ENCODE data around the gene CHD5. TPM values are rescaled to one million over a fixed set of nuclear protein-coding genes. Genes with fewer than 3 reads are reported as not detected.

Gene CHD5
- total and polyA plus RNA-seq, 2 of the 13 experiments (the other 11 are each of a cell fraction or from before 2014, with no cell fraction given), result 0.02 to 0.21 TPM

DNA sequence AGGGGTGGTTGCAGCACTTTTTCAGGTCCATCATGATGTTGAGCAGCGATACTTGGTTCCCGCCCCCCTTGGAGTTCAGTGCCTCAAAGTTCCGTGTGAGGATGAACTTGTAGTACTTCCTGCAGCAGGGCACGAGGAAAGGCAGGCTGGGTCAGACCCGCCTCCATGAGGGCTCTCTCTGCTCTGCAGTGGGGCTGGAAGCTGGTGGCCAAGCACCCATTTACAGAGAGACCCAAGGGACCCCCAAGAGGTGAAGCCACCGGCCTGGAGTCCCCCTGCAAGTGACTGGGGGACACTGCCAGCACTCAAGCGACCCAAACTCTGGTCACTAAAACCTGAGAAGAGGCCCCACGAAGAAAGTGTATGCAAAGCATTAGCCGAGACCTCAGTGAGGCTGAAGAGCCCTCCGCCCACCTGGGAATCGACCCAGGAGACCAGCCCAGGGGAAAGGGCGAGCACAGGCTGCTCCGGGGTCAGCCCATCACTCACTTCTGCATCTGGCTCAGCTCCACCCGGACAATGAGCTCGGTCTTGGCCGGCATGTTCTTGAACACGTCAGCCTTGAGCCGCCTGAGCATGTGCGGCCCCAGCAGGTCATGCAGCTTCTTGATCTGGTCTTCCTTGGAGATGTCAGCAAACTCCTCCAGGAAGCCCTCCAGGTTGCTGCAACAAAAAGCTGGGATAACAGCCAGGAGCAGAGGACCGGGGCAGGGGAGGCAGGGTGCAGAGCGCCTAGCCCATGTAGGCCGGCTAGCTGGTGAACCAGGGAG lies 45.2 kb downstream of the CHD5 start:
- Histone ChIP-seq H3K79me2 (ENCODE audit: insufficient read depth, low read length) (no peaks in the 10 kb centered on the region), H3K4me2 (ENCODE audit: low read depth, low read length) (no peak overlapping the region), H3K9ac (ENCODE audit: insufficient read depth, low read depth, low read length) (no peak overlapping the region), H3K27me3 (ENCODE audit: control insufficient read depth in 1 of 2, insufficient read depth in 2 of 2, low read length in 2 of 2) (peaks cover 7 to 72% of the 10 kb centered on the region in 2 experiments), H3K36me3 (replicated peaks in 1 of 2; ENCODE audit: control insufficient read depth in 1 of 2, insufficient read depth in 2 of 2, low read length in 2 of 2) (no peaks in the 10 kb centered on the region), H3K4me1 (ENCODE audit: insufficient read depth, low read length) (no peaks in the 10 kb centered on the region), H3K27ac (ENCODE audit: extremely low read length, insufficient read depth, low read length) (no peak overlapping the region), H2AFZ (ENCODE audit: low read length) (no peak overlapping the region), H3K4me3 (replicated peaks in 1 of 3; ENCODE audit: insufficient read depth in 1 of 3, low read depth in 2 of 3, low read length in 3 of 3) (no peak overlapping the region), H4K20me1 (ENCODE audit: insufficient read depth, low read length) (no peaks in the 10 kb centered on the region), H3K9me3 (ENCODE audit: low read length) (peaks cover 9% of the 10 kb centered on the region)
- POLR2A ChIA-PET, result no interaction called here
- CTCF ChIA-PET (ENCODE audit: low intra/inter-chr PET ratio, low total read pairs), result no interaction called here
- no peak for DNase-seq (ENCODE audit: low spot score)
- no peak for ATAC-seq
- FAIRE-seq, result no peak
- intact Hi-C loops (cut with micrococcal nuclease; ENCODE audit: unreplicated experiment), result no loop called here
- BruUV-seq (replicated peaks), result no TSS peak
- in situ Hi-C loops (cut with HindIII; ENCODE audit: extremely low pct_ligation_motif_present, low pct_unique_long_range_greater_than_20kb), result no loop called here
- 0% methylated on average over 1 of the region's 22 CpGs for WGBS (ENCODE audit: low lambda C conversion rate)
- TF ChIP-seq ZNF615 (CRISPR knock-in tag; IDR thresholded peaks at IDR 0.05; ENCODE audit: borderline replicate concordance) (no peak), ZNF709 (CRISPR knock-in tag; IDR thresholded peaks at IDR 0.05) (no peak), NFE2L2 (IDR thresholded peaks at IDR 0.05; ENCODE audit: low read length) (no peak), AHR (CRISPR knock-in tag; IDR thresholded peaks at IDR 0.05) (no peak), ZFP1 (CRISPR knock-in tag; IDR thresholded peaks at IDR 0.05) (no peak), CC2D1A (CRISPR knock-in tag; IDR thresholded peaks at IDR 0.05) (no peak), ZNF136 (CRISPR knock-in tag; IDR thresholded peaks at IDR 0.05; ENCODE audit: low read depth) (no peak), ZNF564 (CRISPR knock-in tag; IDR thresholded peaks at IDR 0.05) (no peak), HNF1B (CRISPR knock-in tag; IDR thresholded peaks at IDR 0.05) (no peak), IKZF1 (IDR thresholded peaks at IDR 0.05) (no peak), ZNF260 (CRISPR knock-in tag; IDR thresholded peaks at IDR 0.05; ENCODE audit: borderline replicate concordance, low read depth) (no peak), ZNF558 (CRISPR knock-in tag; IDR thresholded peaks at IDR 0.05; ENCODE audit: borderline replicate concordance) (no peak), ZNF775 (CRISPR knock-in tag; IDR thresholded peaks at IDR 0.05; ENCODE audit: borderline replicate concordance) (no peak), ZBTB10 (CRISPR knock-in tag; IDR thresholded peaks at IDR 0.05; ENCODE audit: borderline replicate concordance) (no peak), CAMTA2 (CRISPR knock-in tag; IDR thresholded peaks at IDR 0.05; ENCODE audit: borderline replicate concordance) (no peak)
- TF ChIP-seq, protein P1, sequence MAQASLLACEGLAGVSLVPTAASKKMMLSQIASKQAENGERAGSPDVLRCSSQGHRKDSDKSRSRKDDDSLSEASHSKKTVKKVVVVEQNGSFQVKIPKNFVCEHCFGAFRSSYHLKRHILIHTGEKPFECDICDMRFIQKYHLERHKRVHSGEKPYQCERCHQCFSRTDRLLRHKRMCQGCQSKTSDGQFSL (CRISPR knock-in tag; IDR thresholded peaks at IDR 0.05), result no peak
- TF ChIP-seq, protein P2, sequence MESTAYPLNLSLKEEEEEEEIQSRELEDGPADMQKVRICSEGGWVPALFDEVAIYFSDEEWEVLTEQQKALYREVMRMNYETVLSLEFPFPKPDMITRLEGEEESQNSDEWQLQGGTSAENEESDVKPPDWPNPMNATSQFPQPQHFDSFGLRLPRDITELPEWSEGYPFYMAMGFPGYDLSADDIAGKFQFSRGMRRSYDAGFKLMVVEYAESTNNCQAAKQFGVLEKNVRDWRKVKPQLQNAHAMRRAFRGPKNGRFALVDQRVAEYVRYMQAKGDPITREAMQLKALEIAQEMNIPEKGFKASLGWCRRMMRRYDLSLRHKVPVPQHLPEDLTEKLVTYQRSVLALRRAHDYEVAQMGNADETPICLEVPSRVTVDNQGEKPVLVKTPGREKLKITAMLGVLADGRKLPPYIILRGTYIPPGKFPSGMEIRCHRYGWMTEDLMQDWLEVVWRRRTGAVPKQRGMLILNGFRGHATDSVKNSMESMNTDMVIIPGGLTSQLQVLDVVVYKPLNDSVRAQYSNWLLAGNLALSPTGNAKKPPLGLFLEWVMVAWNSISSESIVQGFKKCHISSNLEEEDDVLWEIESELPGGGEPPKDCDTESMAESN (CRISPR knock-in tag; conservative IDR thresholded peaks at IDR 0.05), result no peak
- TF ChIP-seq, protein P3, sequence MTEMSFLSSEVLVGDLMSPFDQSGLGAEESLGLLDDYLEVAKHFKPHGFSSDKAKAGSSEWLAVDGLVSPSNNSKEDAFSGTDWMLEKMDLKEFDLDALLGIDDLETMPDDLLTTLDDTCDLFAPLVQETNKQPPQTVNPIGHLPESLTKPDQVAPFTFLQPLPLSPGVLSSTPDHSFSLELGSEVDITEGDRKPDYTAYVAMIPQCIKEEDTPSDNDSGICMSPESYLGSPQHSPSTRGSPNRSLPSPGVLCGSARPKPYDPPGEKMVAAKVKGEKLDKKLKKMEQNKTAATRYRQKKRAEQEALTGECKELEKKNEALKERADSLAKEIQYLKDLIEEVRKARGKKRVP (CRISPR knock-in tag; IDR thresholded peaks at IDR 0.05), result no peak

Data from HepG2 (cell line).